NOMO-1 treated with DMSO at 0.1 percent for 48 hours (cell line): Measurements from ENCODE around the gene HIVEP3.

Experiments
- DNase-seq: peaks from one replicate; lab custom pipeline; 2025; ENCODE audit not compliant: unreplicated experiment; lab: John Stamatoyannopoulos, UW

Gene HIVEP3

DNA sequence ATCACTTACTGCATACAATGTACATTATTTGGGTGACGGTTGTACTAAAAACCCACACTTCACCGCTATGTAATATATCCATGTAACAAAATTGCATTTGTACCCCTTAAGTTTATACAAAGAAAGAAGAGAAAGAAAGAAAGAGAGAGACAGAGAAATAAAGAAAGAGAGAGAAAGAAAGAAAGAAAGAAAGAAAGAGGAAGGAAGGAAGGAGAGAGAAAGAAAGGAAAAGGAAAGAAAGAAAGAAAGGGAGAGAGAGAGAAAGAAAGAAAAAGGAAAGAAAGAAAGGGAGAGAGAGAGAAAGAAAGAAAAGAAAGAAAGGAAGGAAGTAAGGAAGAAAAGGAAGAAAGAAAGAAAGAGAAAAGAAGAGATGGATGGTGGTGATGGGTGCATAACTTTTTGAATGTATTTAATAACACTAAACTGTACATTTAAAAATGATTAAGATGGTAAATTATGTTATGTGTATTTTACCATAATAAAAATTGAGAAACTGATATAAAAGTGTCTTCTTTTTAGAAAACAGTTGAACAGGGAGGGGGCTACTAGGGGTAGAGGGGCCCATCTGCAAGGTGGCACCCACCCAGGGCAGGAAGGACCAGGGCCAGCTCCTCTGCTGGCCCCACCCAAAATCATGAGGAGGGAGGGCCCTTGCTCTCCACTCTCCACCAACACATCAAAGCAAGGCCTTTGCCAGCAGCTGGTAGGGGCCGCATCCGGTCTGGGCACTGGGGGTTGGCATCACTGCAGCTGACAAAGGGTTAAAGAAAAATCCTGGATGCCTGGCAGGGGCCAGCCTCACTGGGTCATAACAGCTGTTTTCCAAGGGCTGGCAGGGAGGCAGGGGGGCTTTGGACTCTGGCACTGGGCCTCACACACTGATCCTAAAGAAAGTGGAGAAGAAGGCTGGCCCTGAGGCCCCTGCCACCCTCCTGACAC lies 280.4 kb downstream of the HIVEP3 start:
- no peak for DNase-seq

DNA sequence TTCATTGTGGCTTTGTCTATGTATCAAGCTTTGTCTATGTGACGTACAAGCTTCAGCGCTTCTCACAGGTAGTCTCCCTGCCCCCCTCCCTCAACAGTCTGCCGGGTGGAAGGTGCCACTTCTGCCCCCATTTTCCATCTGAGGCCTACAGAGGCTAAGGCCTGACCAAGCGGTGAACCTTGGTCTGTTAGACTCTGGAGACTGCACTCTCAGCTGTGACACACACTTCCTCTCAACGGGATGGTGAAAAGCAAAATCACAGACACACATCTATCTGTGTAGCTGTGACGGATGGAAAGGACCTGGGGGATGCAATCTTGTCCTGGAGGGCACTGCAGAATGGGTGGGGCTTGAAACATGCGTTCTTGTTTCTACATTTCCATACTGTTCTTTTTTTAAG lies 281.4 kb downstream of the HIVEP3 start:
- DNase-seq, result no peak

DNA sequence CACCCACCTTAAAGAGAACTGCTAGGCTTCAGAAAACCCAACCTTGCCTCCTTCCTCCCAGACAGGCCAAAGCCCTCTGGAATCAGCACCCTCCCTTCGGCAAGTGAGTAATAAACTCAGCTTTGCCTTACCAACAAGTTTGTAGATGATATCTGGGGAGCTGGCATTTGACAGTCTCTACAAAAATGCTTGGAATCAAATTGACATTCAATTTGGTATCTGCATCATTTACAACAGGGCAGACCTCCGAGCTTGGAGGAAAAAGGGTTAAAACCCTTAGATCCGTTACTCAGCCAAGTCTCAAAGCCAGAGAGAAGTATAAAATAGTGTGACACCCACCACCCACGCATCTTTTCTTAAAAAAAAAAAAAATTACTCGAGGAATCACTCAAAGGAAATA lies 285.0 kb downstream of the HIVEP3 start:
- no peak for DNase-seq

DNA sequence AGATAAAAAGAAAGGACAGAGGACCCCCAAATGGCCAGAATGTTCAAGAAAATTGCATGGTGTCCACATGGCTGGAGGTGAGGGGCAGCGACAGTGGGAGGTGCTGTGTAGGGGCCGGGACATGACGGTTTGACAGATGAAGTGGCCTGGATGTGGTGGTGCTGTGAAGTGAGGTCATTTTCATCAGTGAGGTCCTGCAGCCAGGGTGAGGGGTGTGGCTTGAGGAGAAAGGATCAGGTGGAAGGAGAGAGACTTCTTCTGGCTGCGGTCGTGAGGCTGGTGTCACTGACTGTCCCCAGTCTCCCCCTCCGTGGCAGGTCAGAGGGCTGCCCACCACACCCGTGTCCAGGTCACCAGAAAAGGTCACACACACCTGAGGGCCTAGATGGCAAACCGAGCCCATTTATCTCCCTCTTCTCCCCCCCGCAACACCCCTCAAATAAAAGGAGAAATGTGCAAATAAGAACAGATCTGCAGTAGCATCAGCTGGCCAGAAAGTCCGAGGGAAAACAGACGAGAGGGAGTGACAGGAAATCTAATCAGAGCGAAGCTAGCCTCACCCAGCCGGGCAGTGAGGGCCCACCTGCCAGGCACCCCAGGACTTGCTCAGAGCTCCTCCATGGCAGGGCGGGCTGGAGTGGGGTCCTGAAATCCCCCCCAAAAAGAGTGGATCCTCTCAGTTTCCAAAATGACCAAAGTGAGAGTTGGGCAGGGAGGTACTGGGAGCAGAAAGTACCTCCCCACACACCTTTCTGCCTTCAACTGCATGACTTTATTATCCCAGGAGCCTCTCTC lies 285.7 kb downstream of the HIVEP3 start:
- no peak for DNase-seq

DNA sequence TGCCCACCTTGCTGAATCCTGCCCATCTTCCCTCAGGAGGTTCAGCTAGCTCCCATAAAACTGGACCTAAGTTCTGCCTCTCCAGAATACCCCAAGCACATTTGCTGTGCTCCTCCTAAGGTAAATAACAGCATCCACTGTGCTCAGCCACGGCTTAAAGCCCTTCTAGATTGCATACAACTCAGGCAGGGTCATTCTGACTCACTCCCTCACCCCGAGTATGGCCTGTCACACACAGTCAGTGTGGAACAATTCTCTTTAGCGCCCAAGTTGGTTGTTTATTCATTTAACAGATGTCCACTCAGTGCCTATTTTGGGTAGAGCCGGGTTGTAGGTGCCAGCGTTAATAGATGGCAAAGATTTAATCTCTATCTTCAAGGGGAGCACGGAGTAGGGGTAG lies 286.8 kb downstream of the HIVEP3 start:
- DNase-seq, result no peak

DNA sequence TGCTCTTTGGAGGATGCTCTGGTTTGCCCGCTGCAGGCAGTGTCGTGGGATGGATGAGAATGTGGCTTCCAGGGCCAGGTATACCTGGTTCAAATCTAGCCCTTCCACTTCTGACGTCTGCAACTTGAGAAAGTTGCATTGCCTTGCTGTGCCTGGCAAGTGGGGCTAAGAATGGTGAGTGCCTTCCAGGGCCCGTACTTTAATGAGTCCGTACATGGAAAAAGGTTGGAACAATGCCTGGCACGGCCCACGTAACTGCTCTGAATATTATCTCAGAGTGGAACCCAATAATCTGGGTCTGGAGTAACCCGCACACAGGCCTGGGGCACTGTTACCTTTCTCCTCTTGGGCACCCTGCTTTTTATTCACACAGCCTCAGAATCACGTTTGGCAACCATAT lies 287.6 kb downstream of the HIVEP3 start:
- DNase-seq, result no peak

DNA sequence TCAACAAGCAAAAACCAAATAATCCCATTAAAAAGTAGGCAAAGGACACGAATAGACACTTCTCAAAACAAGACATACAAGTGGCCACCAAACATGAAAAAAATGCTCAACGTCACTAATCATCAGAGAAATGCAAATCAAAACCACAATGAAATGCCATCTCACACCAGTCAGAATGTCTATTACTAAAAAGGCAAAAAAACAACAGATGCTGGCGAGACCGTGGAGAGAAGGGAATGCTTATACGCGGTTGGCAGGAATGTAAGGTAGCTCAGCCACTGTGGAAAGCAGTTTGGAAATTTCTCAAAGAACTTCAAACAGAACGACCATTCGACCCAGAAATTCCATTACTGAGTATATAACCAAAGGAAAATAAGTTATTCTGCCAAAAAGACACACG lies 289.2 kb downstream of the HIVEP3 start:
- DNase-seq, result no peak

DNA sequence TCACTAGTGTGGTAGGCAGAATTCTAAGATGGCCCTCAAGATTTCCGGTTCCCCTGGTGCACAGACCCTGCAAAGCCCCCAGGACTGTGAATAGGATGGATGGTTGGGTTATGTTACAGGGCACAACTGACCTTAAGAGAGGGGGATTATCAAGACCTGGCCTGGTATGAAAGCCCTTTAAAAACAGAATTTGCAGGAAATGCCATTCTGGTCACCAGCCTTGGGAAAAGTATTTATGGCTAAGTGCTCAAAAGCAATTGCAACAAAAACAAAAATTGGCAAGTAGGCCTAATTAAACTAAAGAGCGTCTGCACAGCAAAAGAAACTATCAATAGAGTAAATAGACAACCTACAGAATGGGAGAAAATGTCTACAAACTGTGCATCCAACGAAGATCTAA lies 289.6 kb downstream of the HIVEP3 start:
- DNase-seq, result no peak

DNA sequence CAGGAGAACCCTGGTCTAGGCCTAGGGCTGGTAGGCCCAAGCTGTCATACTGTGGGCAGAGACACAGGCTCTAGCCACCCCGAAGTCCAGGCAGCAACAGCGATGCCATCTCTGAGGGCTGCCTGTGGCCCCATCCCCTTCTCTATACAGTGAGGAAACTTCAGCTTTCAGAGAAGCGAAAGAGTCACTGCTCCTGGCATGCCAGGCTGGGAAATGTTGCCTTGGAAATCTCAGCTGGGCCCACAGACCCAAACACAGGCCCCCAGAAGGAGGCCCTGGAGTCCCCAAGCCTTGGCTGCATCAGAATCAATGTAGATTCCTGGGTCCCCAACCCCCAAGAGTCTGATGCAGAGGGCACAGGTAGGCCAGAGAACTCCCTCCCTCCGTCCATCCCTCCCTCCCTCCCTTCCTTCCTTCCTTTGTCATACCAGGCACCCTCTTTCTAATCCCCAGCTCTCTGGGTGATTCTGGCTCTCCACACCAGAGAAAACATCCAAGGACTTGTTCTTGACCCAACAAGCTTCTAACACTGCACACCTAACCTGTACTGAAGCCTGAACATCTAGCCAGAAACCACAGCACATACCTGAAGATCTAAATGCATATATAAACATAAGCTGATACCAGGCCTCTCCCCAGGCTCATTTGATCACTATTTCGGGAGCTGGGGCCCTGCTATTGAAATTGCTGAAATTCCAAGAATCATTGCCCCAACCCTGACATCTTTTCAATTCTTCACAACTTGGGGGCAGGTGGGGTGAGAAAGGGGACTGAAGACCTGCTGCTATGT lies 291.0 kb downstream of the HIVEP3 start:
- DNase-seq, result no peak

DNA sequence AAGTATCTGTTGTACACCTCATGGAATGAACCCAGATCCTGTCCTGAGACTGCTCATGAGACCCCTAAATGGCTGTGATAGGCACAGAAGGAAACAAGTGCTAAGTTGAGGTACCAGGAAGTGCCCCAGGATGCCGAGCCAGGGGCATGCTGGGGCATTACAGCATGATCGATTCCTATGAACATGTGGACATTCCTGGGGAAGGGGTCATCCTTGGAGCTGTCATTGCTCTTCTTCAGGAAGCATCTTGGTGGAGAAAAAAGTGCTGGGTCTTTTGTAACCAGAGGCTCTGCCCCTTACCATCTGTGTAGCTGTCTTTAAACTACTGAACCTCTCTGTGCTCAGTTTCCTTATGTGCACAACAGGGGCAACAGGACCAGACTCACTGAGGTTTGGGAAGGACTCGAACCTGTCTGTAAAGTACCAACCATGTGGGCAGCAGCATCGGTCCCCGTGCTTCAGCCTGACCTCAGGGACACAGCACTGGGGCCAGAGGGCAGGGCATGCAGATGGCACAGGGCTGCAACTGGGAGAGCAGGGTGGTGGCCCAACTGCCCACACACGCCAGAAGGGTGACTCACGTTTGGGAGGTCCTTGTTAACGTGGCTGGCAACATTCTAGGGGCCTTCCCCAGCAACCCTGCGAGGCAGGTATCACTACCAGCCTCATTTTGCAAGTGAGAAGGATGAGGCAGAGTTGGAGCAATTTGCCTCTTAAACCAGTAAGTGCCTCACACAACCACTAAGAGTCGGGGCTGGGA lies 291.9 kb downstream of the HIVEP3 start:
- no peak for DNase-seq

DNA sequence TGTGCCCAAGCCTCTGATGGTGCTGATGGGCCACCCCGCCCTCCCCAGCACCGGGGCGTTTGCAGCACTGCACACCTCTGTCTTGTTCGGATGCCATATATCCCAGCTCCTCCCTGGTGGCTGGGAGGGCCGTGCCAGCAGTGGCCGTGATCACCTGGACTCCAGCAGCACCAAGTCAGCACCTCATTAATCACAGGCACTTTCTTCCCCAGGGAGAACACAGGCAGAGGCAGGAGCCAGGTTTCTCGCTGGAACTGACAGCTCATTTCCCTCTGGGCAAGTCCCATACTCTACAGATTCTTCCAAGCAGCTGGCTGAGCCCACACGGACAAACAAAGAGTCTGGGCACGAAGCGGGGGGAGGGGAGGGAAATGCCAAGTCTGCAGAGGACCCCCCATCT lies 292.6 kb downstream of the HIVEP3 start:
- DNase-seq, result no peak

DNA sequence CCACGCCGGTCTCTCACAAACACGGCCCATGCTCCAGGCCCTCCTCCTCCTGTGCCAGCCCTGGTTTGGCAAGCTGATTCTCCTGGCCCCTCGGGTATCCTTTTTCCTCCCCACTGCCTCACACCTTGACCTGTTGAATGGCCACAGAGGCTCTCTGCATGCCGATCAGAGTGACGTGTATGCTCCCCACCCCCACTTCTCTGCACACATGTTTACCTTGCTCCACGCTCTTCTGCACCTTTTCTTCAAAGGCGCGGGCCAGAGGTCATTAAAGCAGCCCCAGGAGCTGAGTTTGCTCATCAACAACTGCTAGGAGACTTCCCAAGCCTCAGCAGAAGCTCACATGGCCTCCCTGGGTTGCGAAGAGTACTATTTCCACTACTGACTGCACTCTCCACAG lies 295.0 kb downstream of the HIVEP3 start:
- no peak for DNase-seq

DNA sequence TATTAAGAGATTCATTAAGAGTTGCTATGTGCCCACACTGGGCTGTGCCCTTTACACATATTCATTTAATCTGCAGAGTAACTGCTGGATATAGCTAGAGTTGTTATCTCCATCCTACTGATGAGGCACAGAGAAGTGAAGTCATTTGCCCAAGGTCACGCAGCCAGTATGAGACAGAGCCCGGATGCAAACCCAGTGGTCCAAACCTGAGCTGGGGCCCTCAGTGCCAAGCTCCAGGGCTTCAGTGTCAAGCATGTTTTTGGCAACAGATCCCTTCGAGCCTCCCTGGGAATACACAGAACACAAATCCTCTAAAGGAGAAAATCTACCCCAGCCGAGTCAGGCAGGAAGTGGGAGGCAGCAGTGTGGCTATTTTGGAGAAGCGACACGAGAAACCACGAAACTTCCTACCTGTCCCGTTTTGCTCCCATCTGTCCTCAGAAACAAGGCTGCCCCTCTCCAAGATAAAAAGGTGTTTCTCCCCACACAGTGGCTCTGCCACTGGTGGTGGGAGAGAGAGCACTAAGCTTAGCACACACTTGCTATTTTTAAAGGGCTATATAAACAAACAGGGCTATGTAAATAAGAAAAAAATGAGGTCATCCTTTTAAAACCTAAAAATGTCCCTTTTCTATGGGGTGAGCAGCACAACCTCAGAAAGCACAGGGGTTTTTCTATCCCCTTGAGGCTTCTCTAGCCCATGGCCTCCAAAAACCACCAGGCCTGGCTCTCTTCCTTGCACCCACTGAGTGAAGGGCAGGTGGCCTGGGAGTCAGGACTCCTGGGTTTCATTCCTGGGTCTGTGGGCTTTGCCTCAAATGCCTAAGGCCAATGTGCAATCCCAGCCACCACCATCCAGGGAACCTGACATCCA lies 295.6 kb downstream of the HIVEP3 start:
- DNase-seq, result no peak

DNA sequence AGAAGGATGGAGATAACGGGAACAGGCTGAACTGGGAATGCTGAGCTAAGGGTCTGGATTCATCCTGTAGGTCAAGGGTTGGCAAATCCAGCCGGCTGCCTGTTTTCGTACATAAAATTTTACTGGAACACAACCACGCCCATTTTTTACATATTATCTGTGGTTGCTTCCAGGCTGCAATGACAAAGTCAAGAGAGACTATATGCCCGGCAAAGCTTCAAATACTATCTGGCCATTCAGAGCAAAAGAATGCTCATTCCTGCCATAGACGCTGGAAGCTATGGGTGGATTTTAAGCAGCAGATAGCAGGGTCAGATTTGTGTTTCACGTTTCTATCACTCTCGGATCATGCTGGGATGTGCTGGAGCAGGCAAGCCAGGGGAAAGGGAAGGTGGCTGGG lies 296.3 kb downstream of the HIVEP3 start:
- no peak for DNase-seq

DNA sequence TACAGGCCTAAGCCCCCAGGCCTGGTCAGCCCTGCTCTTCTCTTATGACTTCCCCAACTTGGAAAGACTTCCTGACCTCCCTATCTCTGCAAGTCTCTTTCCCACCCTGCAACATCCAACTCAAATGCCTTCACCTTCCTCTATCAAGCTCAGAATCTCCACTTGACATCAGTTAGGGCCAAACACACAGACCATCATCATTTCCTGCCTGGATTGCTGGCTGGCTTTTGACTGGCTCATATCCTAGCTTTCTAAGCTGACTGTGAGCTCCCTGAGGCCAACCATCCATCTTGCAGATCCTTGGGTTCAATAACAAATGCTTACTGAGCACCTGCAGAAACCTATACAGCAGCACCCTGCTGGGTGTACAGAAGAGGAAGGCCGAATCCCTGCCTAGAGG lies 296.9 kb downstream of the HIVEP3 start:
- DNase-seq, result no peak

DNA sequence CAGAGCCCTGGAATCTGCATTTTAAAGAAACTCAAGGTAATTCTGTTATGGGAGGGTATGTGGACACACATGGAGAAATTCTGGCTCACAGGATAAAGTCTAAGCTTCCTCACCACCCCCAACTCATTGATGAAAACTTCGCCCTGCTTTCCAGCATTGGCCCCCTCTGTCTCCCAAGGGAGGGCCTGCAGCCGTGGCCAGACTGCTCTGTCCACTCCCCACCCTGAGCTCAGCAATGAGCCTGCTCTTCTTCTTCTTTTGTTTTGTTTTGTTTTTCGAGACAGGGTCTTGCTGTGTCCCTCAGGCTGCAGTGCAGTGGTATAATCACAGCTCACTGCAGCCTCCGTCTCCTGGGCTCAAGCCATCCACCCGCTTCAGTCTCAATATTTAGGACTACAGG lies 297.5 kb downstream of the HIVEP3 start:
- DNase-seq, result no peak

DNA sequence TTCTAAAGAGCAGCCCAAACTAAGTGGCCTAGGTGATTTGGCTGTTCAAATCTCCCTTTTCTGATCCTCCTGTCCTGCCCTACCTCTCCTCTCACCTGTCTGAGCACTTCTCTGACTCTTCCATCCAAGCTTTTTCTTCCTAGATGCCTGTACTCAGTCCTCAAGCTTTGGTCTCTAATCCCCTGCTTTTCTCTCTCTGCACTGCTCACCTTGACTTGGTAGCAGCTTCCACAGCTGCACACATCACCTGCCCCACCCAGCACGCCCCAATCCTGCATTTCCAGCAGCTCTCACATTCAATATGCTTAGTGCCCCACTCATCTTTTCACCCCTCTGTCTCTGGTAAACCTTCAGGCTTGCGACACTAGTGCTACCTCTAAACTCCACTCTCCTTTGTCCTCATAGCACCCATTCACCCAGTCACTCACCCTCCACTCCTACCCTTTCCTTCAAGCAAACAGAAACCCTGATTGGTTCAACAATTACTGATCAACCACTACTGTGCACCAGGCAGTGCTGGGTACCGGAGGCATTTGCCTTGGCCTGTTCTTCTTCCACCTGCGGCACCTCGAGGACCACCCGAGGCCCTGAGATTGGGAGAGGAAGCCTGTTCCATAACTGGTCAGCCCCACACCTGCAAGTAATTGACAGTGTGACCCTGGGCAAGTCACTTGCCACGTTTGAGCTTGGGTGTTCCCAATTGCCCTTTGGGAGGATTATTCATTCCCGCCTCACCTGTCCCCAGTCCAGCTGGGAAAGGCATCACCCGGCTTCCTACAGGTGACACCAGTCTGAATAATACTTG lies 298.2 kb downstream of the HIVEP3 start:
- DNase-seq, result no peak

DNA sequence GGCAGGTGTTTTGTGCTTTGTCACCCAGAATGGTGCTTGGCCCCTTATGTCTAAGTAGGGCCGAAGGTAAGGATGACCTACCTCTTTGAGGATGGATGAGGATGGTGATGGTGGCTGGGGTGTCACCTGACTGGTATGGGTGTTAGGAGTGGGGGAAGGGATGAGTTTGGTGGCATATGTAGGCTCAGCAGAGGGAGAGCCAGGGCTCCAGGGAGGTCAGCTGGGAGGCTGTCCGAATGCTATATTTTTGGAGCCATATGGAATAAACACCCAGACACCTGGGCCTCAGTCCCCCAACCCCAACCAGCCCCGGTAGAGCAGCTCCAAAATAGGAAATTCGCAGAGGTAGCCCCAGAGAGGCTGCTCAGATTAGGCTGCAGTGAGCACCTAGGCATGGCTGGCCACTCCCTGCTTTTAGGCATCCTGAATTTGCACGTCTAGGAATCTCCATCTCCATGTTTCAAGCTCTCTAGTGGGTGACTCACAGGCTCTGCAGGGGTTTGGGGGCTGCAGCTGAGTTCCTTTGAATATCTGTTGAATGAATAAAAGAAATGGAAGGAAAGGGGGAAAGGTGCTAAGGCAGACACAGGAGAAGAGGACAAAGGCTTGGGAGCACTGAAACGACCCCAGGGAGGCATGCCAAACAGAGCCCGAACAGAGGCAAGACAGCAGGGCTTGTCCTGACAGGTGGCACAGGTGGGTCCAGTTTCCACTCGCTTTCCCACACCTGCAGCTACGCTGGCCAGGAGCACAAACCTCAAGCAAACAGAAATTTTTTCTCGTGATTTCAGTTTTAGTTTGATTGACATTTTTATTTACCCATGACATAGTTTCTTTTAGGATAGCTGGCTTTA lies 299.0 kb downstream of the HIVEP3 start:
- DNase-seq, result no peak
